Activated T-cell treated with anti-CD3 and anti-CD28 coated beads, Interleukin-2, amount 50 U/mL, for 1 hour (primary cell): ENCODE data around the gene ACTR3C.

Experiments used
- DNase-seq: peaks from one replicate; pipeline ENCODE4 v3.0.0-alpha.2; 2020

The ACTR3C gene

DNA sequence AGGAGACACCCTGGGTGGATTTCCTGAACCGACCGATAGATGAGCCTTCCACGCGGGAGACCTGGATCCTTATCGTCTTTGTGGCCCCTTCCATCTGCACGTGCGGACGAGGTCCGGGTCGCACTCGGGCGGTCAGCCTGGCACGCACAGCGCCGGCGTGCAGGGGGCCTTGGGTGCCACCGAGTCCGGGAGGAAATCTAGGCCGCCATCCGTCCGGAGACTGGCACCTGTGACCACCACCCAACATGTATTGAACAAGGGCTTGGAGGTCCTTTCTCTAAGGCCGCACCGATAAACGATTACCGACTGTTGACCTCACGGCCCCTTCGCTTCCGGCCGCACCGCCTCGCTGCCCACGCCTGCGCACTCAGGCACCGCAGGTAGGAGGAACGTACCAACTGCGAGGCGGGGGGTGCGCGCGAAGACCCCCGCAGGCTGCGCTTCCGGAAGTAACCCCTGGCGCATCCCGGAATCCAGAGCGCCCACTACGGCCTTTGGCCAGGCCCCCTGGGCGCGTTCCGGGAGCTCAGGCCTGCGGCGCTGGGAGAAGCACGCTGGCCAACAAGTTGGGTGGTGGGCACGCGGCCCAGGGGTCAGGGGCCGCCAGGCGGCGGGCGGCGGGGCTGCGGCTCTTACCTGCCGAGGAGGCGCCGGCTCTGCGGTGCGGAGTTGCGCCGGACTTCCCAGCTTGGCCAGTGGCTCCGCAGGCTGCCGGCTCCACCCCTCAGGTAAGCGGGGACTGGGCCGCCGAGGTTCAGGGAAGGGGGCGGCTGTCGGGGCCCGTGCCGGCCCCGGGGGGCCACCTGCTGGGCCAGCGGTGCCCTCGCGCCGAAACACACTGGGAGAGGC lies at the start of gene ACTR3C, which contains the start of gene LRRC61:
Gene ACTR3C (minus strand): TSS at position 713 of the 849 bp plus-strand sequence. CDS start 28,249 bp downstream, outside the sequence.
Gene LRRC61 (plus strand): TSS at position 523 of the 849 bp plus-strand sequence. CDS start 13,507 bp downstream, outside the sequence.
- DNase-seq = peak; percentile 65

DNA sequence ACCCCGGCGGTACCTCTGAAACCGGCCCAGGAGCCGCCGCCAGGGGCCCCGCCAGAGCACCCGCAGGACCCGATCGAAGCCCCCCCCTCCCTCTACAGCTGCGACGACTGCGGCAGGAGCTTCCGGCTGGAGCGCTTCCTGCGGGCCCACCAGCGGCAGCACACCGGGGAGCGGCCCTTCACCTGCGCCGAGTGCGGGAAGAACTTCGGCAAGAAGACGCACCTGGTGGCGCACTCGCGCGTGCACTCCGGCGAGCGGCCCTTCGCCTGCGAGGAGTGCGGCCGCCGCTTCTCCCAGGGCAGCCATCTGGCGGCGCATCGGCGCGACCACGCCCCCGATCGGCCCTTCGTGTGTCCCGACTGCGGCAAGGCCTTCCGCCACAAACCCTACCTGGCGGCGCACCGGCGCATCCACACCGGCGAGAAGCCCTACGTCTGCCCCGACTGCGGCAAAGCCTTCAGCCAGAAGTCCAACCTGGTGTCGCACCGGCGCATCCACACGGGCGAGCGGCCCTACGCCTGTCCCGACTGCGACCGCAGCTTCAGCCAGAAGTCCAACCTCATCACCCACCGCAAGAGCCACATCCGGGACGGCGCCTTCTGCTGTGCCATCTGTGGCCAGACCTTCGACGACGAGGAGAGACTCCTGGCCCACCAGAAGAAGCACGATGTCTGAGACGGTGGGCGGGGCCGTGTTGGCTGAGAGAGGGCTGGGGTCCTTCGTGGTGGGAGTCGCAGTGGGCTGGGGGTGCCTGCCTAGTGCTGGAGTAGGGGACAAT lies 49.1 kb upstream of the ACTR3C start:
- no peak for DNase-seq

GRCh38 chr7:150371996-150372270 lies 48.6 kb upstream of the ACTR3C start:
- no peak for DNase-seq

DNA sequence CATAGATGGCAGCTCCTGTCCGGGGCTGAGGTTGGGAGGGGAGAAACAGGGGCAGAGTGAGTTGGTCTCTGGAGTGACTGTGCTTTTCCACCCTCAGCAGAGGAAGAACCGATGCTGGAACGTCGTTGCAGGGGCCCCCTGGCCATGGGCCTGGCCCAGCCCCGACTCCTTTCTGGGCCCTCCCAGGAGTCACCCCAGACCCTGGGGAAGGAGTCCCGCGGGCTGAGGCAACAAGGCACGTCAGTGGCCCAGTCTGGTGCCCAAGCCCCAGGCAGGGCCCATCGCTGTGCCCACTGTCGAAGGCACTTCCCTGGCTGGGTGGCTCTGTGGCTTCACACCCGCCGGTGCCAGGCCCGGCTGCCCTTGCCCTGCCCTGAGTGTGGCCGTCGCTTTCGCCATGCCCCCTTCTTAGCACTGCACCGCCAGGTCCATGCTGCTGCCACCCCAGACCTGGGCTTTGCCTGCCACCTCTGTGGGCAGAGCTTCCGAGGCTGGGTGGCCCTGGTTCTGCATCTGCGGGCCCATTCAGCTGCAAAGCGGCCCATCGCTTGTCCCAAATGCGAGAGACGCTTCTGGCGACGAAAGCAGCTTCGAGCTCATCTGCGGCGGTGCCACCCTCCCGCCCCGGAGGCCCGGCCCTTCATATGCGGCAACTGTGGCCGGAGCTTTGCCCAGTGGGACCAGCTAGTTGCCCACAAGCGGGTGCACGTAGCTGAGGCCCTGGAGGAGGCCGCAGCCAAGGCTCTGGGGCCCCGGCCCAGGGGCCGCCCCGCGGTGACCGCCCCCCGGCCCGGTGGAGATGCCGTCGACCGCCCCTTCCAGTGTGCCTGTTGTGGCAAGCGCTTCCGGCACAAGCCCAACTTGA lies 48.0 kb upstream of the ACTR3C start:
- no peak for DNase-seq

GRCh38 chr7:150370612-150371071 lies 47.3 kb upstream of the ACTR3C start:
- no peak for DNase-seq

- no peak for DNase-seq
Measured at GRCh38 chr7:150369748-150370501, 46.6 kb upstream of the ACTR3C start.

GRCh38 chr7:150368884-150369747 lies 45.8 kb upstream of the ACTR3C start:
- no peak for DNase-seq

DNA sequence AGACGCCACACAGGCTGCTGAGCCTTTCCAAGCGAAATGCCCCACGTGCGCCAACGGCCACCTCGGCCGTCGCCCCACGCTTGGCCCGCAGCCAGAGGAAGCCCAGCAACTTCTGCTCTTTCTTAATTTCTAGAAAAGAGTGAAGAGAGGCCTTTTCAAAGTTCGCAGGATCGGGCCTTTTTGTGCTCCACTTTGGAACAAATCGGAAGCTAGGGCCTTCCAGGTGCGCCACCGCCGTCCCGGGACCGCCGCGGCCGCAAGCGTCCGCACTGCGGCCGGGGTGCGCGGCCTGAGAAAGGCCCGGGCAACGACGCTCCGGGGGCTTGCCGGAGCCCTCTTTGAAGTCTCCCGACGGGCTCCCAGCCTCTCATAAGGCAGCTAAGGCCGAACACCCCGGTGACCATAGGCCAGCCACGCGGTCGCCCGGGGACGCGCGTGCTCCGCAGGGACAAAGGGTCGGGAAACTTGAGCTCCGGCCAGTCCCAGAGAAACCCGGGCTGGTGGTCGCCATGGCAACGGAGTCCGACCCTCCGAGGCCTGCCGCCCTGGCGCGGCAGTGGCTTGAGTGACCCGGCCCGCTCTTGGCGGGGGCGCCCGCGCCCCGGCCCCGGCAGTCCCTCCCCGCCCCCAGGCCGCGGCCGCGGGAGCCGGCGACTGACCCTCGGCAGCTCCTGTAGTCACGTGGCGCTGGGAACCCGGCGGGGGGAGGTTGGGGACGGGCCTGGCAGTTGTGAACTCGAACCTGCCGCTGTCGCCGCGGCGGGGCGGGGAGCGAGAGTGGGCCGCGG lies 44.9 kb upstream of the ACTR3C start, which contains the start of gene REPIN1:
Gene REPIN1 (plus strand): TSS at position 727 of the 788 bp plus-strand sequence. CDS start 890 bp downstream, outside the sequence.
- peak; percentile 83 for DNase-seq

DNA sequence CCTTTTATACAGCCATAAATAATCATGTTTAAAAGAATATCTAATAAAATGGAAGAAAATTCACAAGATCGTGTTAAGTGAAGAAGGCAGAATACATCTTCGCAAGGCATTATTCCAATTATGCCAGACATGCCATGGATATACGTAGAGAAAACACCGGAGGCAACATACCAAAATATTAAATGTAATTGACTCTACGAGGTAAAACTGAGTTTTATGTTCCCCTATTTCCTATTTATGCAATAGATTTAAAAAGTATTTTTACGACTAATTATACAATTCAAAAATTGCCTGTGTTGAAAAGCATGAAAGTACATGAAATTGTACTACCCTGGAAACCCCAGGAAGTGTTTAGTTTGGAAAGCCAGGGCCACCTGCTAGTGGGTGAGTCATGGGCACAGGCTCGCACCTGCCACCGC lies 44.3 kb upstream of the ACTR3C start:
- DNase-seq = no peak

- DNase-seq = no peak
Measured at GRCh38 chr7:150365673-150366398, 42.5 kb upstream of the ACTR3C start.

DNA sequence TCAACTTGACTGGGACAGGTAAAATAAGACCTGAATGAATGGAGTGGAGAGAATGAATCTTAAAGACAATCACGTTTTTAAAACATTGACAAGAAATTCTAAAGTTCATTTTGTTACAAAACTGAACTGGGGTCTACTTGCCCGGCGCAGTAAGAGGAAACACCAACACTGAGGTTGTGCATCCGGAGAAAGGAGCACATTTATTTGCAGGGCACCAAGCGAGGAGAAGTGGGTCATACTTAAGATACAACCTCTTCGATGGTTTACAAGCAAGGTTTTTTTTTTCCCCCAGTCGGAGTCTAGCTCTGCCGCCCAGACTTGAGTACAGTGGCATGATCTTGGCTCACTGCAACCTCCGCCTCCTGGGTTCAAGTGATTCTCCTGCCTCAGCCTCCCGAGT lies 41.8 kb upstream of the ACTR3C start:
- no peak for DNase-seq

DNA sequence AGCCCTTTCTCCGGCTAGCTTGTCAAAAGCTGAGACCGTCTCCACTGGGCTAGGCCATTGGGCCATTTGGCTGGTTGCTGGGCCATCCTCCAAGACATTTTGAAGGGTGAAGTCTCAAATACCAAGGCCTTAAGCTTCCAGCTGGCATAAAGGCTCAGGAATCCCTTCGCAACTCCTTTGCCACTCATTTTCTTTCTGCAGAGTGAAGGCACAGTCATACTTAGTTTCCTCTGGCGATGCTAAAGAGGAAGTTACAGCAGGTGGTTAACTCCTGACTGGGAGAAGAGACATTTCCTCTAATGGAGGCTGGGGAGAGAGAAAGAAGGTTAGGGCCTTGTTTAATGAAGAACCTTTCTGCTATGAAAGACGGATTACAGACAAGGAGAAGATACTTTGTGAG lies 40.5 kb upstream of the ACTR3C start:
- no peak for DNase-seq

DNA sequence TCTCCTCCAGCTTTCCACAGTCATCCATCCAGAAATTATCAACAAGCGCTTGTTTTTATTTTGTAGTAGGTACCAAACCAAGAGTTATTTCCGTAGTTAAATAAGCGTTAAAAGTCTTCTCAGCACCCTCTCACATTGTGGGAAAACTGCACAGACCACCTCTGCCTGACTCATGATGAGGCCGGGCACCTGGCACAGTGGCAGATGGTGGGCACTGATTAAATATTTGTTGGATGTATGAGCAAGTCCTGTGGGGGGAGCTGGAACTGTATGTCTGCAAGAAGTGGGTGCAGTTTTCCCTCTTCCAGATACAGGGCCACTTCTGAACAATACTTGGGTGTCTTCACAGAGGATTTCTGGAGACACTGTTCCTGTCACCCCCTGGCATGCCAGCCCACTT lies 40.0 kb upstream of the ACTR3C start:
- DNase-seq = no peak

DNA sequence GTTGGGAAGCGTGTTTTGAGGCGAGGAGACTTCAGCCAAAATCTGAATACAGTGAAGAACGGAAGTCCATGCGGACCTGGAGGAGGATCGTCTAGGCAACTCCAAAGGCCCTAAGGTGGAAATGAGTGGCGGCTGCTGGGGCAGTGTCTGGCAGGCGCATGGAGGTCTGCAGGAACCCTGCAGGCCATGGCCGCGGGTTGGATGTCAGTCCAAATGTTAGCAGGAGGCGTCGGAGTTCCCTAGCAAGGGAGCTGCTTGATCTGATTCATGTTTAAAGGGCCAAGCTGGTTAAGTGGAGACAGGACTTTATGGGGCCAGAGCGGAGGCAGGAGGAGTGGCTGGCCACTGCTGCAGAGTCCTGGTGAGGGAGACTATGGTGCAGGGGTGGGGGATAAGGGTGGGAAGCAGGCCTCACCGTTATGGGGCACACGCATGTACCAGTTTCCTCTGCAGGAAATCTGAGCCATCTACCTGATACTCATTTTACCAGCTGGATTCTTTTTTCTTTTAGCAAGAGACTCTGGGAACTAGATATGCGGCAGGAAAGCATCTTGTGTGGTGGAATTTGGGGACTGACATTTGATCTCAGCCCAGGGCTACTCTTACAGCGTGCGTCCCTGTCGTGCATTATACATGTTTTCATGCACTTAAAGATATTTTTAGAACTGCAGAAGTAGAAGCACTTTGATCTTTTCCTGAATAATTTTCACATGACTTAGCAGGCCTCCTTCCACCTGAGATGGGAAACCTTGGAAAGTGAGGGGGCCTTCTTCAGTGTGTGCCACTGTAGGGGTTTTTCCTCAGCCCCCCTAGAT lies 38.7 kb upstream of the ACTR3C start:
- no peak for DNase-seq

GRCh38 chr7:150361402-150361801 lies 38.1 kb upstream of the ACTR3C start:
- no peak for DNase-seq

- no peak for DNase-seq
Measured at GRCh38 chr7:150360363-150361058, 37.2 kb upstream of the ACTR3C start.

DNA sequence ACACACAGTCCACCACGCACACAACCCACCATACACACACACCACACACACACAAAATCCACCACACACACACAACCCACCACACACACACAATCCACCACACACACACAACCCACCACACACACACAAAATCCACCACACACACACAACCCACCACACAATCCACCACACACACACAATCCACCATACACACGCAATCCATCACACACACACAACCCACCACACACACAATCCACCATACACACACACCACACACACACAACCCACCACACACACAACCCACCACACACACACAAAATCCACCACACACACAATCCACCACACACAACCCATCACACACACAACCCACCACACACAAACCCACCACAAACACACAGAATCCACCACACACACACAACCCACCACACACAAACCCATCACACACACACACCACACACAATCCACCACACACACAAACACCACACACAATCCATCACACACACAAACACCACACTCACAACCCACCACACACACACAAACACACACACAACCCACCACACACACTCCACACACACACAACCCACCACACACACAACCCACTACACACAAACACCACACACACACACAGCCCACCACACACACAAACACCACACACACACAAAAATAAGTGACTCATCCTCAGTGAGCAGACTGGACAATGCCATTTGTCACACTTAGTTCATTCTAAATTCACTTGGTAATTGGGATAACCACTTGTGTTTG lies 36.4 kb upstream of the ACTR3C start:
- no peak for DNase-seq
